Heart left ventricle (tissue), 16 donors: ENCODE results near the gene NTRK3. TPM values are rescaled to one million over a fixed set of nuclear protein-coding genes. Genes with fewer than 3 reads are reported as not detected.

ENCODE experiments used
- ATAC-seq, 4 donors: fragments of 200-7000 bp; cut with Tn5 transposase; one replicate each; pipeline ENCODE4 v1.9.1; 2020 to 2022; ENCODE audit warnings: moderate library complexity in 4 of 4, mild to moderate bottlenecking in 3 of 4, moderate number of reproducible peaks in 1 of 4
- DNase-seq, 5 donors: peaks; one replicate each; pipeline ENCODE4 v3.0.0-alpha.2; 2020
- H3K27ac ChIP-seq, 12 donors: fragments of 200-600 bp; sonication (generic) in 4 of 12; one replicate each; pipeline versions ENCODE4 v1.5.0 to v1.8.0; 2016 to 2022; ENCODE audit warnings: mild to moderate bottlenecking in 2 of 12
- H3K27me3 ChIP-seq, 9 donors: fragments of 200-600 bp; sonication (generic) in 2 of 9; one replicate each; pipeline versions ENCODE4 v1.5.1 to v1.8.0; 2016 to 2022; ENCODE audit warnings: mild to moderate bottlenecking in 3 of 9
- H3K36me3 ChIP-seq, 9 donors: fragments of 200-600 bp; sonication (generic) in 2 of 9; one replicate each; pipeline versions ENCODE4 v1.5.0 to v1.8.0; 2018 to 2022; ENCODE audit warnings: mild to moderate bottlenecking in 2 of 9
- H3K4me1 ChIP-seq, 12 donors: fragments of 200-600 bp; sonication (generic) in 4 of 12; one replicate each; pipeline versions ENCODE4 v1.5.0 to v1.8.0; 2016 to 2022; ENCODE audit warnings: mild to moderate bottlenecking in 3 of 12
- H3K4me3 ChIP-seq, 12 donors: fragments of 200-600 bp; sonication (generic) in 4 of 12; one replicate each; pipeline versions ENCODE4 v1.5.0 to v1.8.0; 2017 to 2022; ENCODE audit warnings: mild to moderate bottlenecking in 9 of 12, moderate library complexity in 4 of 12
- H3K9me3 ChIP-seq, 12 donors: fragments of 200-600 bp; sonication (generic) in 4 of 12; one replicate each; pipeline versions ENCODE4 v1.5.0 to v1.8.0; 2016 to 2022; ENCODE audit warnings: mild to moderate bottlenecking in 1 of 12
- POLR2A ChIP-seq, 2 donors: fragments of 450-650 bp; IDR thresholded peaks; one replicate each; pipeline ENCODE4 v1.6.1; 2017; ENCODE audit warnings: antibody characterized with exemption in 2 of 2, mild to moderate bottlenecking in 2 of 2, moderate library complexity in 2 of 2
- WGBS, 4 donors: extraction: QIAGEN DNeasy Blood & Tissue Kit in 2 of 4; methylation state at CpG; one replicate each; pipeline versions ENCODE4 v1.1.5 to v1.1.7; 2013 to 2018; 5-methylcytosine and 5-hydroxymethylcytosine counted together
- intact Hi-C, 10 donors: fragments of 100-400 bp; cut with DNase I; formaldehyde crosslinking; loops; one replicate each; pipeline versions ENCODE4 v1.11.1 to v1.14.2; 2022
- polyA plus RNA-seq, 2 donors: library from polyadenylated mRNA; stranded (reverse); fragments of 200-250 nt; gene quantifications; one replicate each; pipeline ENCODE4 v1.2.3, GENCODE V29; 2013
- total RNA-seq, 9 donors: library from RNA; depleted of rRNA in 2 of 9; stranded (reverse); fragments of >200 nt in 2 of 9; fragmentation: NEBNext Ultra II Directional in 3 of 9; extraction: Animal tissue kit (Norgen Biotek cat#: 25700) in 3 of 9; gene quantifications; one replicate each; pipeline versions ENCODE4 v1.1.0 to v1.2.4, GENCODE V29; 2016 to 2023
- TF ChIP-seq, protein P1 (sequence below), 12 donors: fragments of 200-600 bp; sonication (generic) in 4 of 12; IDR thresholded peaks; one replicate each; pipeline versions ENCODE4 v1.5.0 to v1.8.0; 2018 to 2022; ENCODE audit warnings: antibody characterized with exemption in 12 of 12, mild to moderate bottlenecking in 5 of 12
- donor health status: ischemic (EF 13 %, LVEDD 7.1; RV severe dilation, severe dysfunction).
- donor health status: healthy with polysubstance abuse.
- donor health status: DM: no; HTN: yes; CAD: no.
- donor health status: DM: no; HTN: no; CAD: no.
- donor health status: ischemic (EF 25% LVEDD 6.9; RV normal size, moderate dysfunction).
- donor health status: ischemic (EF 25% LVEDD 5.7; RV mildly dilated, moderate dysfunction).
- donor health status: healthy.
- donor health status: DM: yes; HTN: yes; CAD: no.
- donor health status: ischemic (EF 35%, LVEDD 5.7; RV mildly dilated, moderate dysfunction).
- donor health status: nonischemic (EF 11% LVEDD 7.7; RV severe dilation, severe dysfunction).
- donor health status: DM: yes; HTN: yes; CAD: no.
- donor health status: PGD.
- donor health status: ischemic (EF 29% LVEDD 5.4; RV normal size, mild dysfunction).
- donor health status: nonischemic (EF 23%, LVEDD 6.1; RV moderate dilation, normal function).

The NTRK3 gene
- total and polyA plus RNA-seq, 11 donors: 0.53 to 6.8 (median 2.0) TPM

DNA sequence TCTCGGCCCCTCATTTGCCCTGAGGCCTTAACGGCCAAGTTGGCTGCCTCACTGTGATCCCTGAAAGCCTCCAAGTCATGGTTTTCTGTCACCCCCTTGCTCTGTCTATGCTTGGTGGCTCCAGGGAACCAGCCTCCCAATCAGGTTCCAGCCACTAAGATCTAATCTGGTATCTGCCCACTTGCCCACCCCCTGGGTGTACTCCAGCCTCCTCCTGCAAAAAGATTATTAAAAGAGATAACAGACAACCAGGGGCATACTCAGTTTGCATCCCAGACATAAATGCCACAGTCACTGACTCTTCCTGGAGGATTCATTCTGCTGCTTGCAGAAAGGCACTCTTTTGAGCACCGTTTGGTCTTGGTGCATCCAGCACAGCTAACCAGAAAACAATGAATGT lies 103.9 kb downstream of the NTRK3 start:
- 43 to 62% (median 52%) methylated on average over 3 of the region's 3 CpGs for WGBS, 4 donors
- Histone ChIP-seq H3K4me3 (no peak overlapping the region), H3K4me1 (no peaks in the 10 kb centered on the region), H3K9me3 (peaks cover 0 to 4% (median 0%) of the 10 kb centered on the region in 12 donors), H3K27me3 (no peaks in the 10 kb centered on the region), H3K27ac (no peak overlapping the region), H3K36me3 (no peaks in the 10 kb centered on the region)
- TF ChIP-seq POLR2A (IDR thresholded peaks at IDR 0.05): no peak
- TF ChIP-seq, protein P1, sequence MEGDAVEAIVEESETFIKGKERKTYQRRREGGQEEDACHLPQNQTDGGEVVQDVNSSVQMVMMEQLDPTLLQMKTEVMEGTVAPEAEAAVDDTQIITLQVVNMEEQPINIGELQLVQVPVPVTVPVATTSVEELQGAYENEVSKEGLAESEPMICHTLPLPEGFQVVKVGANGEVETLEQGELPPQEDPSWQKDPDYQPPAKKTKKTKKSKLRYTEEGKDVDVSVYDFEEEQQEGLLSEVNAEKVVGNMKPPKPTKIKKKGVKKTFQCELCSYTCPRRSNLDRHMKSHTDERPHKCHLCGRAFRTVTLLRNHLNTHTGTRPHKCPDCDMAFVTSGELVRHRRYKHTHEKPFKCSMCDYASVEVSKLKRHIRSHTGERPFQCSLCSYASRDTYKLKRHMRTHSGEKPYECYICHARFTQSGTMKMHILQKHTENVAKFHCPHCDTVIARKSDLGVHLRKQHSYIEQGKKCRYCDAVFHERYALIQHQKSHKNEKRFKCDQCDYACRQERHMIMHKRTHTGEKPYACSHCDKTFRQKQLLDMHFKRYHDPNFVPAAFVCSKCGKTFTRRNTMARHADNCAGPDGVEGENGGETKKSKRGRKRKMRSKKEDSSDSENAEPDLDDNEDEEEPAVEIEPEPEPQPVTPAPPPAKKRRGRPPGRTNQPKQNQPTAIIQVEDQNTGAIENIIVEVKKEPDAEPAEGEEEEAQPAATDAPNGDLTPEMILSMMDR (IDR thresholded peaks at IDR 0.05): no peak
- ATAC-seq (no peak), DNase-seq (no peak)
- intact Hi-C loops: no loop called here

DNA sequence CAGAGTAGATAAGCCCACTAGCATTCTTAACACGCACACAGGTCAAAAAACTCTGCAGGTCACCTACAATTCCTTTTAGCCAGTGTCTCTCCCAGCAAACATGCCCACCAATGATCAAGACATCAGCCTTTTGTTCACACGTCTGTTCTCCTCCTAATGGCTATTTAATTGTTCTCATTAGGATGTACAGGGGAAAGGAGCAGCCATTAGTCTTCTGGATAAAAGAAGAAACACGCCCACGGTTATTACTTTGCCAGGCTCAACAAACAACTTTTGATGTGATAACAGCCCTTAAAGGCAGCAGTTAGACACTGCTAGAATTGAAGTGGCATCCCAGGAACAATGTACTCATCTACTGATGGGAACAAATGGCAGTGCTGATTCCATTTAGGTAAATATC lies 108.8 kb downstream of the NTRK3 start:
- Histone ChIP-seq H3K27me3 (no peaks in the 10 kb centered on the region), H3K36me3 (no peaks in the 10 kb centered on the region), H3K4me3 (no peak overlapping the region), H3K27ac (no peak overlapping the region), H3K4me1 (no peaks in the 10 kb centered on the region), H3K9me3 (peaks cover 0 to 13% (median 0%) of the 10 kb centered on the region in 12 donors)
- DNase-seq (no peak), ATAC-seq (no peak)
- TF ChIP-seq, protein P1 (IDR thresholded peaks at IDR 0.05): no peak
- TF ChIP-seq POLR2A (IDR thresholded peaks at IDR 0.05): no peak
- WGBS, 4 donors: 72 to 78% (median 75%) methylated on average over 4 of the region's 4 CpGs
- intact Hi-C loops: no loop called here

DNA sequence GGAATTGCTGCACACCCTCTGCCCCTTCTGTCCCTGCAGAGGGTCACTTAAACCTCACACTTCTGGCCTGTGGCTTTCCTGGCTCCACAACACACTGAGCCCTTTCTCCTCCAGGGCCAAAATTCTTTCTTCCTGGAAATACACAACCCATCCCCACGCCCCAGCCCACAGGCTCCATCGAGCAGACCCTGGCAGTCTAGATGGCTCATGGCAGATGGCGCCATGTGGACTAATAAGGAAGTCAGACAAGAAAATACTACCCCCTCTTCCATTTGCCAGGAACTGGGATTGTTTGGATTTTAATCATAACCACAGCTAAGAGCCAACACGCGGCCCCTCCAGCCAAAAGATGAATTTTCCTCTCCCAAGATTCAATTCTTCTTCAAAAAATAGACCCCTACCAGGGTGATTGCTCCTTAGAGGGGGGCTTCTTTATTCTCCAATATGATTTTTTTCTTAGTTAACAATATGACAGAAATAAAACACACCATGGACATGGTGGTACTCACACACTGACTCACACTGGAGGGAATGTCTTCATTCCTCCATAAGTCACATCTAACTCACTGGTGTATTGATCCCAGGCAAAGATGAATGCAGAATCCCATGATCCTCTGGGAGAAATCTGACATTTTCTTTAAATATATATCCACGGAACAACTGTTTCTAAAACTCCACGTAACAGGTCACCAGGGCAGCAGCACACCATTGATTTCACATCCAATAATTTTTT lies 111.5 kb downstream of the NTRK3 start:
- Histone ChIP-seq H3K4me3 (no peak overlapping the region), H3K27me3 (no peaks in the 10 kb centered on the region), H3K4me1 (no peaks in the 10 kb centered on the region), H3K36me3 (no peaks in the 10 kb centered on the region), H3K27ac (no peak overlapping the region), H3K9me3 (peaks cover 0 to 14% (median 0%) of the 10 kb centered on the region in 12 donors)
- WGBS, 4 donors: 79 to 83% (median 80%) methylated on average over 7 of the region's 7 CpGs
- DNase-seq (no peak), ATAC-seq (no peak)
- TF ChIP-seq, protein P1 (IDR thresholded peaks at IDR 0.05): no peak
- TF ChIP-seq POLR2A (IDR thresholded peaks at IDR 0.05): no peak
- intact Hi-C loops: no loop called here

DNA sequence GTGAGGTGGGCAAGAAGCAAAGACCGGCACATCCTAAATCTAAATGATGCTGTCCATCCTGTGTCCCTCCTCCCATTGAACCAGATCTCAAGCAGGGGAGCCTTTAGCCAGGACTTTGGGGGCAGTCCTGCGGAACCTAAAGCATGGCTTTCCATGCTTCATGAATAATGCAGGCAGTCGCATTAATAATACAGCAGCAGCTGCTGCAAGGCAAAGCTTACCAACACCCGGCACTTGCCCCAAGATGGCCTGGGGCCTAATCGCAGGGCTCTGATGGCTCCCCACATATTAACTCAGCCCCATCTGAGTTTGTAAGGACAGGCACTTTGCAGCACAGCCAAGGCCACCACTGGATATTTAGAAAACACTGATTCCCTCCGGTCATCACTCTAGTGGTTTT lies 114.4 kb downstream of the NTRK3 start:
- intact Hi-C loops: no loop called here
- Histone ChIP-seq H3K27ac (no peak overlapping the region), H3K9me3 (peaks cover 0 to 12% (median 0%) of the 10 kb centered on the region in 12 donors), H3K27me3 (no peaks in the 10 kb centered on the region), H3K36me3 (no peaks in the 10 kb centered on the region), H3K4me3 (no peak overlapping the region), H3K4me1 (no peaks in the 10 kb centered on the region)
- TF ChIP-seq, protein P1 (IDR thresholded peaks at IDR 0.05): no peak
- TF ChIP-seq POLR2A (IDR thresholded peaks at IDR 0.05): no peak
- 85 to 88% (median 87%) methylated on average over 4 to 6 of the region's 6 CpGs for WGBS, 4 donors
- DNase-seq (no peak), ATAC-seq (no peak)
